ENCODE results near the gene BICDL1. TPM values are rescaled to one million over a fixed set of nuclear protein-coding genes. Genes with fewer than 3 reads are reported as not detected.

The BICDL1 gene
- total and polyA plus RNA-seq, 10 of the 15 experiments (the other 5 are each of a cell fraction or from before 2014, with no cell fraction given): 0.72 to 12.3 (median 4.2) TPM

GRCh38 chr12:119988472-119989360, at the start of gene BICDL1 (continued):
- TF ChIP-seq PRDM15 (CRISPR knock-in tag; IDR thresholded peaks at IDR 0.05): no peak
- TF ChIP-seq E2F4 (IDR thresholded peaks at IDR 0.05; ENCODE audit: low read depth, low read length): 0 out of 2 replicates have a peak, but pooled peaks have one; percentile 9
- TF ChIP-seq ZNF384 (IDR thresholded peaks at IDR 0.05; ENCODE audit: borderline replicate concordance, low read depth, low read length): no peak
- TF ChIP-seq HDAC2 (IDR thresholded peaks at IDR 0.05): no peak
- TF ChIP-seq ZNF217 (IDR thresholded peaks at IDR 0.05): no peak
- no peak for TF ChIP-seq ZNF24 (IDR thresholded peaks at IDR 0.05)
- TF ChIP-seq ZNF207 (IDR thresholded peaks at IDR 0.05; ENCODE audit: borderline replicate concordance): no peak
- TF ChIP-seq POLR2A (IDR thresholded peaks at IDR 0.05; ENCODE audit: low read depth, low read length): peak; percentile 60
- TF ChIP-seq ATF3 (IDR thresholded peaks at IDR 0.05; ENCODE audit: borderline replicate concordance, extremely low read depth, low read depth, low read length): no peak
- no peak for TF ChIP-seq SREBF2 (IDR thresholded peaks at IDR 0.05; ENCODE audit: low read length)
- TF ChIP-seq EP300 (IDR thresholded peaks at IDR 0.05; ENCODE audit: borderline replicate concordance in 1 of 2, control insufficient read depth in 1 of 2, low read depth in 2 of 2, low read length in 2 of 2): no peak
- no peak for TF ChIP-seq SMC3 (IDR thresholded peaks at IDR 0.05; ENCODE audit: borderline replicate concordance, low read length)
- TF ChIP-seq SUPT20H (IDR thresholded peaks at IDR 0.05; ENCODE audit: borderline replicate concordance, control insufficient read depth, low read depth, low read length): no peak
- no peak for TF ChIP-seq NFIC (IDR thresholded peaks at IDR 0.05; ENCODE audit: low read depth, low read length)
- TF ChIP-seq RELB (IDR thresholded peaks at IDR 0.05; ENCODE audit: low read depth): no peak
- TF ChIP-seq NFYB (IDR thresholded peaks at IDR 0.05; ENCODE audit: insufficient read depth, low read depth, low read length): no peak
- 0 out of 2 replicates have a peak, but pooled peaks have one; percentile 19 for TF ChIP-seq NR2C1 (IDR thresholded peaks at IDR 0.05)
- TF ChIP-seq DPF2 (IDR thresholded peaks at IDR 0.05): peak; percentile 54
- peak in 1 of 2 experiments; percentile 14; a peak in 1 of 4 replicates for TF ChIP-seq SRF (IDR thresholded peaks at IDR 0.05; ENCODE audit: low read depth in 2 of 2, low read length in 2 of 2)
